WTC11 (cell line): ENCODE measurements around the gene NEK4. TPM values are rescaled to one million over a fixed set of nuclear protein-coding genes. Genes with fewer than 3 reads are reported as not detected.

Source experiments
- AR ChIP-seq: fragments of 250-450 bp; sonication (Bioruptor Pico); IDR thresholded peaks from 2 replicates; pipeline ENCODE4 v1.9.0; 2021; ENCODE audit warnings: mild to moderate bottlenecking
- ARID4B ChIP-seq: sonication (generic); formaldehyde crosslinking; IDR thresholded peaks from 2 replicates; pipeline ENCODE4 v1.8.0; 2023; ENCODE audit warnings: missing genetic modification reagents, mild to moderate bottlenecking, borderline replicate concordance
- CTCF ChIP-seq: fragments of 200-600 bp; IDR thresholded peaks from 2 replicates; pipeline ENCODE4 v1.8.0; 2022; ENCODE audit warnings: antibody characterized with exemption
- FOXP4 ChIP-seq: sonication (generic); formaldehyde crosslinking; IDR thresholded peaks from 2 replicates; pipeline ENCODE4 v1.8.0; 2022; ENCODE audit warnings: mild to moderate bottlenecking, missing genetic modification reagents
- HMGXB4 ChIP-seq: sonication (generic); formaldehyde crosslinking; IDR thresholded peaks from 2 replicates; pipeline ENCODE4 v1.8.1; 2023; ENCODE audit warnings: mild to moderate bottlenecking, moderate library complexity, missing genetic modification reagents
- IRF1 ChIP-seq: sonication (generic); formaldehyde crosslinking; IDR thresholded peaks from 2 replicates; pipeline ENCODE4 v1.8.0; 2023; ENCODE audit warnings: missing genetic modification reagents
- MAX ChIP-seq: sonication (generic); formaldehyde crosslinking; IDR thresholded peaks from 2 replicates; pipeline ENCODE4 v1.8.0; 2022; ENCODE audit warnings: mild to moderate bottlenecking, missing genetic modification reagents
- NFATC4 ChIP-seq: fragments of 250-450 bp; sonication (Bioruptor Pico); IDR thresholded peaks from 2 replicates; pipeline ENCODE4 v1.9.0; 2021; ENCODE audit warnings: mild to moderate bottlenecking
- NR3C1 ChIP-seq: sonication (generic); formaldehyde crosslinking; conservative IDR thresholded peaks from 2 replicates; pipeline ENCODE4 v1.8.1; 2023; ENCODE audit warnings: low read depth, mild to moderate bottlenecking, missing genetic modification reagents
- TCF7 ChIP-seq: sonication (generic); formaldehyde crosslinking; IDR thresholded peaks from 2 replicates; pipeline ENCODE4 v1.8.0; 2022; ENCODE audit warnings: mild to moderate bottlenecking, low read depth, missing genetic modification reagents, moderate library complexity
- ZBTB43 ChIP-seq: sonication (generic); formaldehyde crosslinking; IDR thresholded peaks from 2 replicates; pipeline ENCODE4 v1.8.1; 2023; ENCODE audit warnings: mild to moderate bottlenecking, missing genetic modification reagents
- ZNF232 ChIP-seq: sonication (generic); formaldehyde crosslinking; IDR thresholded peaks from 2 replicates; pipeline ENCODE4 v1.8.0; 2022; ENCODE audit warnings: mild to moderate bottlenecking, missing genetic modification reagents
- ZNF263 ChIP-seq: sonication (generic); formaldehyde crosslinking; IDR thresholded peaks from 2 replicates; pipeline ENCODE4 v1.8.1; 2022; ENCODE audit warnings: low read depth, mild to moderate bottlenecking, moderate library complexity, missing genetic modification reagents
- ZNF281 ChIP-seq: sonication (generic); formaldehyde crosslinking; IDR thresholded peaks from 2 replicates; pipeline ENCODE4 v1.8.0; 2023; ENCODE audit warnings: mild to moderate bottlenecking, missing genetic modification reagents
- ZNF317 ChIP-seq: sonication (generic); formaldehyde crosslinking; IDR thresholded peaks from 2 replicates; pipeline ENCODE4 v1.8.1; 2023; ENCODE audit warnings: low read depth, mild to moderate bottlenecking, moderate library complexity, missing genetic modification reagents, borderline replicate concordance
- ZNF396 ChIP-seq: fragments of 250-450 bp; sonication (Bioruptor Pico); IDR thresholded peaks from 2 replicates; pipeline ENCODE4 v1.8.0; 2021; ENCODE audit warnings: mild to moderate bottlenecking, moderate library complexity, borderline replicate concordance
- ZNF423 ChIP-seq: fragments of 250-450 bp; sonication (Bioruptor Pico); IDR thresholded peaks from 2 replicates; pipeline ENCODE4 v2.1.2; 2022; ENCODE audit warnings: mild to moderate bottlenecking, moderate library complexity
- total RNA-seq: library from RNA; stranded (reverse); gene quantifications from 3 replicates; pipeline ENCODE4 v1.2.3, GENCODE V29; 2021

The NEK4 gene
- total RNA-seq, 1 experiment from 2014 or later: 31.4 TPM

GRCh38 chr3:52705688-52706686 is 64.8 kb downstream of the NEK4 start, which contains the start of the genes GLT8D1 and SPCS1 (continued):
- TF ChIP-seq FOXP4 (CRISPR knock-in tag): peak; percentile 55; the same call in 1 of the 2 replicates
- TF ChIP-seq ZNF263: peak; percentile 39; the same call in 1 of the 2 replicates
- no peak; the same call in 1 of the 2 replicates for TF ChIP-seq HMGXB4 (CRISPR knock-in tag)
- 0 out of 2 replicates have a peak, but pooled peaks have one; percentile 13 for TF ChIP-seq ZNF317 (CRISPR knock-in tag)
- TF ChIP-seq NR3C1 (CRISPR knock-in tag): no peak; the same call in 1 of the 2 replicates
- TF ChIP-seq NFATC4 (CRISPR knock-in tag): no peak
- TF ChIP-seq ZNF281 (CRISPR knock-in tag): 0 out of 2 replicates have a peak, but pooled peaks have one; percentile 12
- TF ChIP-seq CTCF: no peak
- no peak for TF ChIP-seq ZNF423 (CRISPR knock-in tag)
- peak; percentile 14; the same call in 1 of the 2 replicates for TF ChIP-seq ZNF232 (CRISPR knock-in tag)
- no peak for TF ChIP-seq TCF7 (CRISPR knock-in tag)
- no peak for TF ChIP-seq ZNF396 (CRISPR knock-in tag)
- peak; percentile 85 for TF ChIP-seq MAX (CRISPR knock-in tag)
- no peak for TF ChIP-seq AR (CRISPR knock-in tag)
- 0 out of 2 replicates have a peak, but pooled peaks have one; percentile 1 for TF ChIP-seq ZBTB43 (CRISPR knock-in tag)
- peak; percentile 54; the same call in 1 of the 2 replicates for TF ChIP-seq IRF1 (CRISPR knock-in tag)
- peak; percentile 96 for TF ChIP-seq ARID4B
